ENCODE measurements around the gene CDH4.

GRCh38 chr20:61442718-61443117 lies 190.7 kb downstream of the CDH4 start:
- TF ChIP-seq SP1 (IDR thresholded peaks at IDR 0.05; ENCODE audit: low read depth, low read length) (no peak), CREB1 (IDR thresholded peaks at IDR 0.05) (no peak), BACH1 (IDR thresholded peaks at IDR 0.05; ENCODE audit: low read length) (no peak), POLR2A (IDR thresholded peaks at IDR 0.05; ENCODE audit: control extremely low read depth in 1 of 2, low read depth in 2 of 2, low read length in 2 of 2) (no peak), SAP30 (IDR thresholded peaks at IDR 0.05; ENCODE audit: insufficient read depth, insufficient replicate concordance, low read length) (no peak), POLR2AphosphoS5 (IDR thresholded peaks at IDR 0.05; ENCODE audit: low read depth, low read length) (no peak), NRF1 (IDR thresholded peaks at IDR 0.05; ENCODE audit: low read depth, low read length) (no peak)

All from H1 (cell line).